ENCODE data around the gene ARID1B. TPM values are rescaled to one million over a fixed set of nuclear protein-coding genes. Genes with fewer than 3 reads are reported as not detected.

ARID1B gene
- total and polyA plus RNA-seq, 9 of the 15 experiments (the other 6 are each of a cell fraction or from before 2014, with no cell fraction given): 12.5 to 50.5 (median 25.8) TPM

DNA sequence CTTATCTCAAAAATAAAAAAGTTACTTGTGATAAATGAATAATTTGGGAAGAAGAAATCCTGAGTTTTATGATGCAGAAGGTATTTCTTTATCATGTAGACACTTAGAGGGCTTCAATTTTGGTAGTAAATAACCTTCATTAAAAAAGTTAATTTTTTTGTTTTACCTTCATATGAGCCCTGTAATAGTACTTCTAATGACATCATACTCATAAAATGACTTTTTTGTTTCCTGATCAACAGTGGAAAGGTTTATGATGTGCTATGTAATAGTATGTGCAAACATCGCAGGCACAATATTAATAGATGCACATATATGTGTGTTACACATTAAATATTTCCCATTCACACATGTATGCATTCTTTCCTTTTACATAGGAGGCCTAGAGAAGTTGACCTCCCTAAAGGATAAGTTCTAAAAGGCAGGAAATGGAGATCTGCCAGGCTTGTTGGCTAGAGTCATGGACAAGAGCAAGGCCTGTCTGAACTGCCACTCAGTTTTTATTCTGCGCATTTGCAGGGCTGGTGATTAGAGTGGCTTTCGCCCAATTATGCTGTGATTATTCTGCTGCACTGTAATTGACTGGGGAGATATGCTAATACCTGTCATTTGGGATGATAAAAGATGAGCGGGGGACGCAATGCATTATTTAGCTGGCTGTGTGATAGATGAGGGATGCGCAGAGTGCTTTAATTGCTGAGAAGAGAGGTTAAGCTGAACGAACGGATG lies 273.5 kb downstream of the ARID1B start:
- Histone ChIP-seq H4K20me1 (replicated peaks; ENCODE audit: control insufficient read depth, insufficient read depth, low read length) (no peaks in the 10 kb centered on the region), H3K4me3 (no peak overlapping the region), H3K9ac (ENCODE audit: insufficient read depth in 1 of 2, low read depth in 2 of 2, low read length in 2 of 2) (no peak overlapping the region), H2AFZ (ENCODE audit: low read depth, low read length) (no peak overlapping the region), H3K9me1 (ENCODE audit: control insufficient read depth, insufficient read depth, low read length) (no peaks in the 10 kb centered on the region), H3K27ac (ENCODE audit: extremely low read depth, low read depth, low read length) (no peak overlapping the region), H3K79me2 (ENCODE audit: control insufficient read depth, insufficient read depth, low read length) (peaks cover 7% of the 10 kb centered on the region; the same call in 1 of the 3 replicates), H3K27me3 (ENCODE audit: control insufficient read depth in 2 of 2, insufficient read depth in 2 of 2, low read length in 2 of 2) (no peaks in the 10 kb centered on the region), H3K4me1 (replicated peaks in 1 of 2; ENCODE audit: control insufficient read depth in 2 of 2, insufficient read depth in 2 of 2, low read length in 2 of 2) (peaks cover 8 to 19% of the 10 kb centered on the region in 2 experiments; a peak in 4 of 5 replicates), H3K4me2 (ENCODE audit: insufficient read depth, low read length) (no peak overlapping the region), H3K36me3 (ENCODE audit: control insufficient read depth, insufficient read depth, low read length) (no peaks in the 10 kb centered on the region; the same call in 2 of the 3 replicates), H3K9me3 (replicated peaks; ENCODE audit: control insufficient read depth, insufficient read depth, low read depth, low read length) (no peaks in the 10 kb centered on the region)
- BruUV-seq (replicated peaks): no TSS peak
- WGBS (ENCODE audit: insufficient coverage, low coverage, missing lambda C conversion rate): 90% methylated on average over 8 of the region's 8 CpGs
- DNase-seq (ENCODE audit: extremely low read depth in 1 of 4, low spot score in 3 of 4) (no peak), ATAC-seq (no peak), FAIRE-seq (no peak)
- ChIA-PET CTCF (ENCODE audit: low intra/inter-chr PET ratio) (interaction anchor here (0.7 kb wide), 1 partner anchor 480 kb away, joined by 3 read pairs; no protein-coding TSS in a partner anchor), POLR2A (no interaction called here)
- in situ Hi-C loops (cut with MboI): no loop called here
- TF ChIP-seq AFF1 (IDR thresholded peaks at IDR 0.05; ENCODE audit: low read depth in 1 of 2, partially characterized antibody in 2 of 2): no peak
- TF ChIP-seq, protein P1, sequence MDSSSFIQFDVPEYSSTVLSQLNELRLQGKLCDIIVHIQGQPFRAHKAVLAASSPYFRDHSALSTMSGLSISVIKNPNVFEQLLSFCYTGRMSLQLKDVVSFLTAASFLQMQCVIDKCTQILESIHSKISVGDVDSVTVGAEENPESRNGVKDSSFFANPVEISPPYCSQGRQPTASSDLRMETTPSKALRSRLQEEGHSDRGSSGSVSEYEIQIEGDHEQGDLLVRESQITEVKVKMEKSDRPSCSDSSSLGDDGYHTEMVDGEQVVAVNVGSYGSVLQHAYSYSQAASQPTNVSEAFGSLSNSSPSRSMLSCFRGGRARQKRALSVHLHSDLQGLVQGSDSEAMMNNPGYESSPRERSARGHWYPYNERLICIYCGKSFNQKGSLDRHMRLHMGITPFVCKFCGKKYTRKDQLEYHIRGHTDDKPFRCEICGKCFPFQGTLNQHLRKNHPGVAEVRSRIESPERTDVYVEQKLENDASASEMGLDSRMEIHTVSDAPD (CRISPR knock-in tag; IDR thresholded peaks at IDR 0.05): no peak
- intact Hi-C loops (cut with micrococcal nuclease): no loop called here
